DMS79 treated with DMSO at 0.1 percent for 48 hours (cell line): ENCODE measurements around the gene SHTN1.

Experiments
- DNase-seq: peaks from one replicate; lab custom pipeline; 2025; lab: John Stamatoyannopoulos, UW

Gene SHTN1

GRCh38 chr10:116917481-116917880 lies 87.5 kb downstream of the SHTN1 start:
- DNase-seq = no peak

GRCh38 chr10:116915340-116915739 lies 89.6 kb downstream of the SHTN1 start:
- no peak for DNase-seq

- DNase-seq = no peak
Measured at GRCh38 chr10:116913695-116914094, 91.3 kb downstream of the SHTN1 start.

DNA sequence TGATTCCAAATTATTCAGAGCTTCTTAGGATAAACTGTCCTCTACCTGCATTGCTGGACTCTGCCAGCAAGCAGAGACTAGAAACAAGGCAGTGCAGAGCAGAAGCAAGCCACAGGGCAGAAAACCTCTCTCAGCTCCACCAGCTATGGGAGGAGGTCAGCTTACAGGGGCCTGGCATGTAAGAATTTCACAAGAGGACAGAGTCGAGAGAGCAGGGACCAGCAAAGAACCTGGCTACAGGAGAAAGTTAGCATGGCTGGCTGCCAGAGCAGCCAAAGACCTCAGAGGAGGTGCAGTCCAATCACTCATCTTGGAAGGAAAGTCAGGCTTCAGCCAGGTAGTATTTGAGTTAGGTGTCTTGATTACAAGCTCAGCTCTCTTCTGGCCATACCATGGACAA lies 92.8 kb downstream of the SHTN1 start:
- no peak for DNase-seq

- DNase-seq = no peak
Measured at GRCh38 chr10:116910910-116911309, 94.1 kb downstream of the SHTN1 start.

DNA sequence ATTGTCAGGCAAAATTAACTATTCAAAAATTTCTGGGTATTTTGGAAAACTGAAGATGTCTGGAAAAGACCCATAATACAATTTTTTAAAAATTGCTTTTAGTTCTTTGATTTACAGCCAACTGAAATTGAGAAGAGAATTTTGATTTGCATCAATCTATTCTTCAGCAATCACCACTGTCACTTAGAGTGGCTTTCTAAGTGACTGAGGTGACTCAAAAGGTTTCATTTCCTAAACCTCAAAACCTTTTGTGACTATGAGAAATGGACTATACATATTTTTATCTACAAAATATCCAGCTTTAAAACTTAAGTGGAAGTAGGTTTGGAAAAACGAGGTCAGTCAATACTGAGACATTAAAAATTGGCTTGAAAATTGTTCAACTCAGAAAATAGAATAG lies 95.7 kb downstream of the SHTN1 start:
- no peak for DNase-seq

DNA sequence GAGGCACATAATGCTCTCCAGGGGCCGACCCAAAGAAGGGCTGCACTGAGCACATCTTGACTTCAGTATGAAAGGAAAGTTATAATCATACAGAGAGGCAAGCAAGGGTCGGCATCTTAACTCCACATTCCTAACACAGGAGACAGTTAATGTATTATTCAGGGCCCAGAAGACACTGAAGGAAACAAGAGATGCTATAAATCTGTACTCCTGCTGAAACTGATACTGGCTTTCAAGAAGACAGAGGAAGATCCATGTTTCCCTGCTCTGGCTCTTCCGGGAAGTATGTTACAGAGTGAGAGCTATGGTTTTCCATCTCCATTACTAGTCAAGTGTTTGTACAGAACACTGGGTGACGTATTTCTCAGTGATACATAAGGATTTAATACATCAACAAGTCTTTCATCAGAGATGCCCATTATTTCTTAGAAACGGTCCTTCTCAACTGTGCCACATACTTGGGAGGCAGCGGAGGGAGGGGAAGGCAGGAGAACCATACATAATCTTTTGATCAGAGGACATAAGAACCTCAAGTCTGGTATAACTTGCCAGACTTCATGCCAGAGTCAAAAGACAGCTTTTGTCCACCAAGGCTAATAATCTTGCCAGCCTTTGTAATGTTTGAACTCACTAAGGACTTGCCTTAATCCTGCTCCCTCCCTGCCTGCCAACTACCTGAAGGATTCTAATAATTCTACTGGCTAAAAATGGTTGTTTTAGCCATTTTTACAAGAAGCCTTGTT lies 97.6 kb downstream of the SHTN1 start:
- no peak for DNase-seq

- no peak for DNase-seq
Measured at GRCh38 chr10:116905845-116906210, 99.2 kb downstream of the SHTN1 start.

GRCh38 chr10:116899626-116900025 lies 105.4 kb downstream of the SHTN1 start:
- no peak for DNase-seq

- DNase-seq = no peak
Measured at GRCh38 chr10:116893686-116894037, 111.3 kb downstream of the SHTN1 start.

GRCh38 chr10:116892907-116893685 lies 111.9 kb downstream of the SHTN1 start:
- peak; percentile 42 for DNase-seq

GRCh38 chr10:116891208-116891607 lies 113.8 kb downstream of the SHTN1 start:
- DNase-seq = no peak

GRCh38 chr10:116889066-116889465 lies 115.9 kb downstream of the SHTN1 start:
- DNase-seq = no peak

GRCh38 chr10:116888380-116889055 lies 116.5 kb downstream of the SHTN1 start:
- no peak for DNase-seq

GRCh38 chr10:116886772-116887171 lies 118.2 kb downstream of the SHTN1 start:
- no peak for DNase-seq

- no peak for DNase-seq
Measured at GRCh38 chr10:116882639-116883038, 122.3 kb downstream of the SHTN1 start.

DNA sequence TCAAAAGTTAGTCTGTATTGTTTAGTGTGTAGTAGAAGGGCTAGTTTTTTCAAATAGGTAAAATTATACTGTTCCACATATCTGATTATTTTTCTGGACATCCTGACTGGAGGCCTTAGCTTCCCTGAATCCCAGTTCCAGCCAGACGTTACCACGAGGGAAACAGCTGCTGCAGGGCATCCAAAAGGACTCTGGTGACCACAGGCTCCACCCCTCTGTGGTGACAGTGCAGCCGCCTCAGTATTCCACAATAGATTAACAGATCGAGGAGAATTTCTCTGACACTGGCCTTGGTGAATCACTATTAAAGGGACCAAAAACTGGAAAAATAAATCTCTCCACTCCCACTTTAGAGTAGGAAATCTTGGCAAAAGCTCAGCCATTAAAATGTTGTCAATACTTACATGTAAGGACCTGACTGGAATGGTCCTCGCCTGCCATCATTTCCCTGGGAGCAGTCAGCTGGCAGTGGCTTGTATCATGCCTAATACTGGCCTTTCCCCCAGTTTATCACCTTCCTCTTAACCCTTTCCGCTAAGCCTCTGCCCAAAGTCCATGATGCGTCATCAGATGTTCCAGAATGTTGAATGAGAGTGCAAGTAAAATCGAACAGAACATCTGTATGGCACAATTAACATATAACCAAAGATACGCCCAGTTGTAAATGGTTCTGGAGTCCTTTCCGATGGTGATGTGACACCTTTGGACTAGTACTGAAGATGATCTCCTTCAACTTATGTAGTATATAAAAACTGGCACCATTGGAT lies 124.1 kb downstream of the SHTN1 start:
- DNase-seq = no peak

DNA sequence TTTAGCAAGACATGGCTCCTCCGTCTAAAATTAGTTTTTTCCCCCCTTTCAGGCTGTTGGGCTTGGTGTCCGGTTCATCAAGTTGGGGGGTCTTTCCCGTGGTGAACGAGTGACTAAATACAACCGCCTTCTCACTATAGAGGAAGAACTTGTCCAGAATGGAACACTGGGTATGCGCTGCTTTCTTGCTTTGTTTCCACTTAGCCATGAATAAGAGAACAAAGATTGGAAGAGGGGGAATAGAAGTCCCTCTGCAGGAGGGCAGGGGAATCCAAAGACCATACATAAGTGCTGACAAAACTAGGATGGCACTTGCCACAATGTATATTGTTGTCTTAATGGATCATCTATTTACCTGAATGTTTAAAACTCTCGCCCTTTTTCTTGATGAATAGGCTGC lies 125.2 kb downstream of the SHTN1 start:
- DNase-seq = no peak

GRCh38 chr10:116878123-116878522 lies 126.9 kb downstream of the SHTN1 start:
- no peak for DNase-seq

DNA sequence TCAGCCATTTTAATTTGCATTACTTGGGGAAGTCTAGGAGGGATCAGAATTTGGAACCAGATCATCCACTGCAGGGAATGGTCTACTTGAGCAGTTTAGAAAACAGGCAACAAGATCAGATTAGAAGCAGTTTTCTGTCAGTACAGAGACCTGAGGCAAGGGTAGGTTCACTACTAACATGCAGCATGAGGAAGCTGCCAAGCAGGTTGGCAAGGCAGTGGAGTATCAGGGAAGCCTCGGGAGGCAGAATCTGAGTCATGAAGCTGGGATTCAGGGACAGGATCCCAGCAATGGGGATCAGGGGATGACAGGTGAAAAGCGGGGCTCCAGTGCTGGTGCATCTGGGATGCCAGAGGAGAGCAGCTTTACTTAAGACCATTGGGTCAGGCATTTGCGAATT lies 127.6 kb downstream of the SHTN1 start:
- no peak for DNase-seq

- DNase-seq = no peak
Measured at GRCh38 chr10:116875897-116876296, 129.1 kb downstream of the SHTN1 start.

GRCh38 chr10:116873134-116873533 lies 131.9 kb downstream of the SHTN1 start:
- no peak for DNase-seq
